ENCODE results near the gene CDC42. TPM values are rescaled to one million over a fixed set of nuclear protein-coding genes. Genes with fewer than 3 reads are reported as not detected.
A peak's percentile ranks its signal among the peaks of the same experiment; 100 is the strongest.

The CDC42 gene
- total and polyA plus RNA-seq, 8 donors, result 277 to 381 (median 335) TPM

GRCh38 chr1:22117851-22118250 lies 65.3 kb downstream of the CDC42 start:
- TF ChIP-seq, protein P1, sequence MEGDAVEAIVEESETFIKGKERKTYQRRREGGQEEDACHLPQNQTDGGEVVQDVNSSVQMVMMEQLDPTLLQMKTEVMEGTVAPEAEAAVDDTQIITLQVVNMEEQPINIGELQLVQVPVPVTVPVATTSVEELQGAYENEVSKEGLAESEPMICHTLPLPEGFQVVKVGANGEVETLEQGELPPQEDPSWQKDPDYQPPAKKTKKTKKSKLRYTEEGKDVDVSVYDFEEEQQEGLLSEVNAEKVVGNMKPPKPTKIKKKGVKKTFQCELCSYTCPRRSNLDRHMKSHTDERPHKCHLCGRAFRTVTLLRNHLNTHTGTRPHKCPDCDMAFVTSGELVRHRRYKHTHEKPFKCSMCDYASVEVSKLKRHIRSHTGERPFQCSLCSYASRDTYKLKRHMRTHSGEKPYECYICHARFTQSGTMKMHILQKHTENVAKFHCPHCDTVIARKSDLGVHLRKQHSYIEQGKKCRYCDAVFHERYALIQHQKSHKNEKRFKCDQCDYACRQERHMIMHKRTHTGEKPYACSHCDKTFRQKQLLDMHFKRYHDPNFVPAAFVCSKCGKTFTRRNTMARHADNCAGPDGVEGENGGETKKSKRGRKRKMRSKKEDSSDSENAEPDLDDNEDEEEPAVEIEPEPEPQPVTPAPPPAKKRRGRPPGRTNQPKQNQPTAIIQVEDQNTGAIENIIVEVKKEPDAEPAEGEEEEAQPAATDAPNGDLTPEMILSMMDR (IDR thresholded peaks at IDR 0.05), result no peak
- DNase-seq (peak in 1 of 4 donors; percentile 46), ATAC-seq (no peak)
- no peaks in the 10 kb centered on the region for H3K9me3 ChIP-seq
- H3K27ac ChIP-seq, result no peak overlapping the region
- no peak overlapping the region for H3K4me3 ChIP-seq
- intact Hi-C loops (cut with DNase I), result no loop called here
- no peaks in the 10 kb centered on the region for H3K27me3 ChIP-seq
- peaks cover 0 to 19% of the 10 kb centered on the region in 2 donors for H3K4me1 ChIP-seq
- H3K36me3 ChIP-seq, result peaks cover 0 to 65% of the 10 kb centered on the region in 2 donors

DNA sequence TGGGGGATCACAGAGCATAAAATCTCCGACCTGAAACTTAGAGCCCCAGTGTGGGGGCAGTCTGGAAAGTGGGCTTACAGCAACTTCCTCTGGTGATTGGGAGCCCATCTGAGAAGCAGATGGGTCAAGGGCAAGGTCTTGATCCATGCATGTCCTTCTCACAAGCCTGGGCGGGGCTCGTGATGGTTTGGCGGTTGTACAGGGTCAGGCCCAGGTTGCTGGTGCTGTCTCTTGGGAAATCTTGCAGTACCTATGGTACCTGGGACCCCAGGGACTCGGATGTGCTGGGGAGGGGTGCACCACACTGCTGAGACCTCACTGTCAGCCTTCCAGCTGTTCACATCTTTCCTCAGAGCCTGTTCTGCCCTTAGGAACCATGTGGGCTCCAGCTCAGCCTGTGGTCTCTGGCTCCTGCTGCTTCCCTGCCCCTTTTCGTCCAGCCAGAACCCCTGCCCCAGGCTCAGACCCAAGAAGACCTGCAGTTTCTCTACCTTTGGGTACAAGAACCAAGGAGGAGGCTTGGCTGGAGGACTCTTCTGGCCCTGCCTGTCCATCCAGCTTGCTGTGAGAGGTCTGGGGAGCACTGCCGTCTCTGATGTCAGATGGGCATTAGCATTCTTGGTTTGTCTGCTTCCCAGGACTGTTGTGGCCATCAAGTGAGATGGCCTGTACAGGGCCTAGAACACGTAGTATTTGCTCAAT lies 65.9 kb downstream of the CDC42 start:
- Histone ChIP-seq H3K27me3 (no peaks in the 10 kb centered on the region), H3K4me1 (peaks cover 0 to 19% of the 10 kb centered on the region in 2 donors), H3K36me3 (peaks cover 0 to 59% of the 10 kb centered on the region in 2 donors), H3K9me3 (no peaks in the 10 kb centered on the region), H3K4me3 (no peak overlapping the region), H3K27ac (no peak overlapping the region)
- ATAC-seq (no peak), DNase-seq (peak in 1 of 4 donors; percentile 35)
- intact Hi-C loops (cut with DNase I), result no loop called here
- TF ChIP-seq, protein P1 (IDR thresholded peaks at IDR 0.05), result no peak

- Histone ChIP-seq H3K27me3 (no peaks in the 10 kb centered on the region), H3K4me1 (peaks cover 0 to 13% of the 10 kb centered on the region in 2 donors), H3K4me3 (no peak overlapping the region), H3K9me3 (no peaks in the 10 kb centered on the region), H3K36me3 (peaks cover 0 to 45% of the 10 kb centered on the region in 2 donors), H3K27ac (no peak overlapping the region)
- DNase-seq (peak in 1 of 4 donors; percentile 78), ATAC-seq (no peak)
- TF ChIP-seq, protein P1 (IDR thresholded peaks at IDR 0.05), result no peak
- intact Hi-C loops (cut with DNase I), result no loop called here
Measured at GRCh38 chr1:22119626-22120468, 67.3 kb downstream of the CDC42 start.

- Histone ChIP-seq H3K27me3 (no peaks in the 10 kb centered on the region), H3K4me3 (no peak overlapping the region), H3K9me3 (no peaks in the 10 kb centered on the region), H3K27ac (no peak overlapping the region), H3K36me3 (peaks cover 0 to 39% of the 10 kb centered on the region in 2 donors), H3K4me1 (peaks cover 0 to 13% of the 10 kb centered on the region in 2 donors)
- intact Hi-C loops (cut with DNase I), result no loop called here
- DNase-seq, result no peak
- ATAC-seq, result no peak
- TF ChIP-seq, protein P1 (IDR thresholded peaks at IDR 0.05), result no peak
Measured at GRCh38 chr1:22120469-22120790, 67.9 kb downstream of the CDC42 start.

- ATAC-seq, result no peak
- TF ChIP-seq, protein P1 (IDR thresholded peaks at IDR 0.05), result no peak
Measured at GRCh38 chr1:22121421-22121911, 69.0 kb downstream of the CDC42 start.

More at GRCh38 chr1:22121421-22121911, 69.0 kb downstream of the CDC42 start:
- DNase-seq, result peak in 1 of 4 donors; percentile 71
- H3K27ac ChIP-seq, result no peak overlapping the region
- H3K27me3 ChIP-seq, result no peaks in the 10 kb centered on the region
- intact Hi-C loops (cut with DNase I), result no loop called here
- no peak overlapping the region for H3K4me3 ChIP-seq
- peaks cover 0 to 39% of the 10 kb centered on the region in 2 donors for H3K36me3 ChIP-seq
- H3K9me3 ChIP-seq, result no peaks in the 10 kb centered on the region
- peaks cover 0 to 13% of the 10 kb centered on the region in 2 donors for H3K4me1 ChIP-seq
